Body of pancreas (tissue), 4 donors: ENCODE results near the gene VMO1. TPM values are rescaled to one million over a fixed set of nuclear protein-coding genes. Genes with fewer than 3 reads are reported as not detected.
A peak's percentile ranks its signal among the peaks of the same experiment; 100 is the strongest.

Experiments used
- ATAC-seq: fragments of 150-250 bp; one replicate; pipeline ENCODE4 v1.9.1; 2016
- DNase-seq, 4 donors: peaks; one replicate each; pipeline ENCODE4 v3.0.0-alpha.2; 2019
- H3K27ac ChIP-seq, 4 donors: fragments of 200-600 bp; sonication (generic); 1 replicate in 3 of 4; 2 replicates in 1 of 4; pipeline versions ENCODE4 v1.5.1 to v1.6.1; 2016 to 2019; ENCODE audit warnings: mild to moderate bottlenecking in 1 of 4, mixed read lengths in 1 of 4, moderate library complexity in 1 of 4
- H3K27me3 ChIP-seq, 2 donors: fragments of 200-600 bp; sonication (generic); one replicate each; pipeline ENCODE4 v1.6.0; 2016; ENCODE audit warnings: mild to moderate bottlenecking in 1 of 2
- H3K36me3 ChIP-seq, 2 donors: fragments of 200-600 bp; sonication (generic); replicated peaks in 1 of 2; 2 replicates each; pipeline ENCODE4 v1.5.1; 2016; ENCODE audit warnings: low read depth in 2 of 2; ENCODE audit not compliant: insufficient read depth in 1 of 2
- H3K4me1 ChIP-seq: fragments of 200-600 bp; sonication (generic); one replicate; pipeline ENCODE4 v1.6.0; 2016
- H3K4me3 ChIP-seq, 2 donors: fragments of 200-600 bp; sonication (generic); 1 replicate in 1 of 2; 2 replicates in 1 of 2; pipeline ENCODE4 v1.5.1; 2016 to 2019
- H3K9me3 ChIP-seq, 3 donors: fragments of 200-600 bp; sonication (generic); 1 replicate in 2 of 3; 2 replicates in 1 of 3; pipeline ENCODE4 v1.5.1; 2016
- CTCF ChIP-seq, 7 experiments: fragments of 450-650 bp in 4 of 7; fragments of 200-600 bp in 3 of 7; sonication (generic) in 3 of 7; IDR thresholded peaks; one replicate each; pipeline ENCODE4 v1.5.1; 2016 to 2019; ENCODE audit warnings: antibody characterized with exemption in 7 of 7
- POLR2A ChIP-seq, 3 donors: fragments of 450-650 bp; IDR thresholded peaks; one replicate each; pipeline ENCODE4 v1.6.1; 2016; ENCODE audit warnings: antibody characterized with exemption in 3 of 3, mild to moderate bottlenecking in 2 of 3
- WGBS, 2 donors: methylation state at CpG; one replicate each; pipeline ENCODE4 v1.1.5; 2017; 5-methylcytosine and 5-hydroxymethylcytosine counted together
- intact Hi-C: fragments of 100-400 bp; cut with DNase I; formaldehyde crosslinking; loops from one replicate; pipeline ENCODE4 v1.15.1; 2023
- total RNA-seq, 2 donors: library from RNA; depleted of rRNA; stranded (reverse); fragments of >200 nt; gene quantifications; one replicate each; pipeline ENCODE4 v1.1.0, GENCODE V29; 2016

Gene VMO1
- total RNA-seq, 2 donors from 2014 or later, result not detected

- no peak overlapping the region for H3K4me3 ChIP-seq
Observed at GRCh38 chr17:4827399-4827798, 41.2 kb upstream of the VMO1 start.

DNA sequence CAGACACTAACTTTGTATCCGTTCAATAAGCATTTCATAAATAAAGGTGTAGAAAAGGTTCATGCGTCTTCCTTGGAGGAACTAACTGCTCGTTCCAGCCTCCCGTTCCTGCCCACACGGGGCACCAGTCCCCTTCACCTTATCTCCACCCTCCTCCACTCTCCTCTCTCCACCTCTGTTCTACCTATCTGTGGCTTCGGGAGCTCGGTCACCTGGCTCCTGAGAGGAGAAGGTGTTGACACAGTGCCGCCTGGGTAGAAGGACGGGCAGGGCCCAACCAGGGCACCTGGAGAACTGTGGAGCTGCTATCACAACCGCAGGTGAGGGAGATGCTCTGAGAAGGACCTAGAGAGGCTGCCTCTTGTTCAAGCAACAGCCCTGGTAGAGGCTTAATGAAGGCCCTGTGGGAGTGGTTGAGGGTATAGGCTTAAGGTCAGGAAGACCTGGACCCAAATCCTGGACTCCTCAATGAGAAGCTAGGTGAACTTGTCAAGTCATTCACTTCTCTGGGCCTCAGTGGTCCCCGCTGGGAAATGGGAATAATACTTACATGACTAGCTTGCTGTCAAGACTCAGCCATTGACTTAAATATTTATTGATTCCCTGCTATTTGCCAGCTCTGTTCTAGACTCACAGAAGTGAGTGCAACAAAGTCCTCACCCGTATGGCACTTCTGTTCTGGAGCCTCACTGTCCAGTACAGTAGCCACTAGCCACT, 37.4 kb upstream of the VMO1 start:
- no peaks in the 10 kb centered on the region for H3K27me3 ChIP-seq
- ATAC-seq (no peak), DNase-seq (no peak)
- WGBS, 2 donors, result 45 to 57% methylated on average over 10 to 12 of the region's 12 CpGs
- no peak overlapping the region for H3K4me3 ChIP-seq
- no peaks in the 10 kb centered on the region for H3K9me3 ChIP-seq
- no peaks in the 10 kb centered on the region for H3K36me3 ChIP-seq
- intact Hi-C loops, result no loop called here
- TF ChIP-seq CTCF (IDR thresholded peaks at IDR 0.05) (no peak), POLR2A (IDR thresholded peaks at IDR 0.05) (no peak)
- H3K4me1 ChIP-seq, result no peaks in the 10 kb centered on the region
- no peak overlapping the region for H3K27ac ChIP-seq

More at GRCh38 chr17:4827399-4827798, 41.2 kb upstream of the VMO1 start:
- WGBS, 2 donors, result 74 to 77% methylated on average over 8 of the region's 8 CpGs
- Histone ChIP-seq H3K9me3 (no peaks in the 10 kb centered on the region), H3K4me1 (no peaks in the 10 kb centered on the region), H3K27me3 (no peaks in the 10 kb centered on the region), H3K36me3 (no peaks in the 10 kb centered on the region), H3K27ac (no peak overlapping the region)
- DNase-seq, result no peak
- TF ChIP-seq POLR2A (IDR thresholded peaks at IDR 0.05) (no peak), CTCF (IDR thresholded peaks at IDR 0.05) (no peak)
- intact Hi-C loops, result no loop called here
- no peak for ATAC-seq

- H3K4me1 ChIP-seq, result no peaks in the 10 kb centered on the region
- no peaks in the 10 kb centered on the region for H3K27me3 ChIP-seq
- no peak for DNase-seq
- WGBS, 2 donors, result 89 to 94% methylated on average over 3 of the region's 3 CpGs
- no peaks in the 10 kb centered on the region for H3K9me3 ChIP-seq
- H3K27ac ChIP-seq, result no peak overlapping the region
- no peaks in the 10 kb centered on the region for H3K36me3 ChIP-seq
- TF ChIP-seq POLR2A (IDR thresholded peaks at IDR 0.05) (peak in 1 of 3 donors; percentile 3), CTCF (IDR thresholded peaks at IDR 0.05) (no peak)
- no peak for ATAC-seq
- no peak overlapping the region for H3K4me3 ChIP-seq
- intact Hi-C loops, result no loop called here
Observed at GRCh38 chr17:4822835-4823234, 36.7 kb upstream of the VMO1 start.

- intact Hi-C loops, result no loop called here
- DNase-seq (no peak), ATAC-seq (no peak)
- Histone ChIP-seq H3K9me3 (no peaks in the 10 kb centered on the region), H3K4me3 (no peak overlapping the region), H3K4me1 (no peaks in the 10 kb centered on the region), H3K27me3 (no peaks in the 10 kb centered on the region), H3K36me3 (peaks cover 0 to 2% of the 10 kb centered on the region in 2 donors), H3K27ac (no peak overlapping the region)
- TF ChIP-seq POLR2A (IDR thresholded peaks at IDR 0.05), result no peak
- TF ChIP-seq CTCF (IDR thresholded peaks at IDR 0.05), result no peak
- 76 to 81% methylated on average over 4 to 12 of the region's 12 CpGs for WGBS, 2 donors
Observed at GRCh38 chr17:4818276-4818675, 32.1 kb upstream of the VMO1 start.

GRCh38 chr17:4816826-4817225, 30.7 kb upstream of the VMO1 start:
- H3K36me3 ChIP-seq, result peaks cover 0 to 2% of the 10 kb centered on the region in 2 donors
- whole genome bisulfite sequencing, 2 donors, result 84 to 89% methylated on average over 12 to 13 of the region's 13 CpGs

More at GRCh38 chr17:4816826-4817225, 30.7 kb upstream of the VMO1 start:
- no peak overlapping the region for H3K4me3 ChIP-seq
- ATAC-seq (no peak), DNase-seq (no peak)
- H3K27ac ChIP-seq, result no peak overlapping the region
- no peaks in the 10 kb centered on the region for H3K9me3 ChIP-seq
- no peaks in the 10 kb centered on the region for H3K27me3 ChIP-seq
- no peak for TF ChIP-seq CTCF (IDR thresholded peaks at IDR 0.05)
- TF ChIP-seq POLR2A (IDR thresholded peaks at IDR 0.05), result no peak
- intact Hi-C loops, result no loop called here
- H3K4me1 ChIP-seq, result no peaks in the 10 kb centered on the region
